A673 (cell line): ENCODE measurements around the gene MRGPRE.

Experiments
- CTCF ChIP-seq: fragments of 300-800, 200-600 bp; sonication (generic); conservative IDR thresholded peaks from 2 replicates; pipeline ENCODE4 v1.5.1; 2017; ENCODE audit warnings: low read depth, mild to moderate bottlenecking, antibody characterized with exemption, low read length, moderate library complexity, mixed read lengths
- EZH2 ChIP-seq: fragments of 200-600 bp; sonication (generic); IDR thresholded peaks from 2 replicates; pipeline ENCODE4 v1.6.1; 2017; ENCODE audit warnings: borderline replicate concordance, low read depth, mild to moderate bottlenecking, mixed read lengths, antibody characterized with exemption, low read length; ENCODE audit not compliant: poor library complexity, severe bottlenecking

GRCh38 chr11:3183523-3183922 is 48.7 kb downstream of the MRGPRE start:
- TF ChIP-seq CTCF (no peak), EZH2 (no peak)
